Coronary artery (tissue), 2 donors: Measurements from ENCODE around the gene NRL.
A peak's percentile ranks its signal among the peaks of the same experiment; 100 is the strongest.
"Not testable (repeated sequence)": the region's sequence is repeated elsewhere in the genome, so short reads cannot be mapped to it uniquely, and the experiment has no call there.

ENCODE experiments used
- DNase-seq: peaks from one replicate; pipeline ENCODE4 v3.0.0-alpha.2; 2017; ENCODE audit warnings: low spot score
- H3K27ac ChIP-seq, 2 donors: fragments of 200-600 bp; sonication (generic); one replicate each; pipeline ENCODE4 v1.5.1; 2016 to 2019
- H3K4me3 ChIP-seq: fragments of 200-600 bp; sonication (generic); 2 replicates; pipeline ENCODE4 v1.5.1; 2016; ENCODE audit warnings: mild to moderate bottlenecking, moderate library complexity
- CTCF ChIP-seq: fragments of 200-600 bp; sonication (generic); IDR thresholded peaks from one replicate; pipeline ENCODE4 v1.5.1; 2019; ENCODE audit warnings: antibody characterized with exemption

Gene NRL

GRCh38 chr14:24051176-24051788 is 63.5 kb downstream of the NRL start:
- H3K4me3 ChIP-seq, result peak overlapping the region; percentile 77
- peak overlapping the region in 1 of 2 donors; percentile 23 for H3K27ac ChIP-seq
- peak; percentile 58 for DNase-seq
- no peak for TF ChIP-seq CTCF

- peak; percentile 33 for DNase-seq
- H3K4me3 ChIP-seq, H3K27ac ChIP-seq: not testable (repeated sequence)
Measured at GRCh38 chr14:24050753-24051152, 64.0 kb downstream of the NRL start.

- H3K4me3 ChIP-seq, H3K27ac ChIP-seq, DNase-seq: not testable (repeated sequence)
Measured at GRCh38 chr14:24049002-24049401, 65.7 kb downstream of the NRL start.

GRCh38 chr14:24042746-24043145 is 72.0 kb downstream of the NRL start:
- no peak for DNase-seq
- Histone ChIP-seq H3K4me3 (no peak overlapping the region), H3K27ac (no peak overlapping the region)
- no peak for TF ChIP-seq CTCF

GRCh38 chr14:24040692-24041091 is 74.1 kb downstream of the NRL start:
- DNase-seq, result no peak
- TF ChIP-seq CTCF, result no peak
- Histone ChIP-seq H3K4me3 (no peak overlapping the region), H3K27ac (no peak overlapping the region)

- DNase-seq, result no peak
- Histone ChIP-seq H3K27ac (no peak overlapping the region), H3K4me3 (no peak overlapping the region)
- no peak for TF ChIP-seq CTCF
Measured at GRCh38 chr14:24038686-24039085, 76.1 kb downstream of the NRL start.

- Histone ChIP-seq H3K27ac (no peak overlapping the region), H3K4me3 (no peak overlapping the region)
- no peak for DNase-seq
- TF ChIP-seq CTCF, result no peak
Measured at GRCh38 chr14:24037658-24038037, 77.1 kb downstream of the NRL start.

GRCh38 chr14:24036963-24037657 is 77.6 kb downstream of the NRL start:
- H3K4me3 ChIP-seq, result peak overlapping the region; percentile 91
- DNase-seq, result not testable (repeated sequence)
- H3K27ac ChIP-seq, result peak overlapping the region; percentile 84 to 99
